Astrocyte of the spinal cord (primary cell): ENCODE data around the gene TPP2.

Source experiments
- DNase-seq: peaks from one replicate; pipeline ENCODE4 v3.0.0; 2011; ENCODE audit warnings: low read depth, low spot score
- H3K4me3 ChIP-seq: 2 replicates; pipeline ENCODE4 v1.5.1; 2011; ENCODE audit warnings: low read depth, mild to moderate bottlenecking, low read length, moderate library complexity
- in situ Hi-C: cut with HindIII; loops from 2 replicates; pipeline ENCODE4 v1.10.0; 2017; ENCODE audit warnings: low sequenced_read_pairs
- TF ChIP-seq, protein P1 (sequence below): IDR thresholded peaks from 2 replicates; pipeline ENCODE4 v1.5.1; 2012; ENCODE audit warnings: low read depth, mild to moderate bottlenecking, low read length, inconsistent platforms

Gene TPP2

DNA sequence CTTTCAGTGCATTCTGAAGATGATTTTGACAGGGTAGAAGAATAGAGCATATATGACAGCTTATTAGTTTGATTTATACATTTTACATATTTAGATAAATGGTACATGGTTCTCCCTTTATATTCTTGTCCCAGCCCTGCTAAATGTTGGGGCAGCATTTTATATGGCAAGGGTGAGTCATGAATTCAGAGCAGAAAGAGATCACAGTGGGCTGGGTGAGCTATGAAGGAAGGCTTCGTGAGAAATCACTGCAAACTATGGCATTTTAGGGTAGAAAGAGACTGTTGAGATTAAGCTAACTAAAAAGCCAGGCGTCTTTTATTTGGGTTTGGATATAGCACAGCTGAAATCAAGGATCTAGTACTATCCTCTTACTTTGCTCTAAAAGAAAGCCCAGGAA, 122.0 kb downstream of the TPP2 start:
- DNase-seq = peak; percentile 1
- in situ Hi-C loops = no loop called here
- TF ChIP-seq, protein P1, sequence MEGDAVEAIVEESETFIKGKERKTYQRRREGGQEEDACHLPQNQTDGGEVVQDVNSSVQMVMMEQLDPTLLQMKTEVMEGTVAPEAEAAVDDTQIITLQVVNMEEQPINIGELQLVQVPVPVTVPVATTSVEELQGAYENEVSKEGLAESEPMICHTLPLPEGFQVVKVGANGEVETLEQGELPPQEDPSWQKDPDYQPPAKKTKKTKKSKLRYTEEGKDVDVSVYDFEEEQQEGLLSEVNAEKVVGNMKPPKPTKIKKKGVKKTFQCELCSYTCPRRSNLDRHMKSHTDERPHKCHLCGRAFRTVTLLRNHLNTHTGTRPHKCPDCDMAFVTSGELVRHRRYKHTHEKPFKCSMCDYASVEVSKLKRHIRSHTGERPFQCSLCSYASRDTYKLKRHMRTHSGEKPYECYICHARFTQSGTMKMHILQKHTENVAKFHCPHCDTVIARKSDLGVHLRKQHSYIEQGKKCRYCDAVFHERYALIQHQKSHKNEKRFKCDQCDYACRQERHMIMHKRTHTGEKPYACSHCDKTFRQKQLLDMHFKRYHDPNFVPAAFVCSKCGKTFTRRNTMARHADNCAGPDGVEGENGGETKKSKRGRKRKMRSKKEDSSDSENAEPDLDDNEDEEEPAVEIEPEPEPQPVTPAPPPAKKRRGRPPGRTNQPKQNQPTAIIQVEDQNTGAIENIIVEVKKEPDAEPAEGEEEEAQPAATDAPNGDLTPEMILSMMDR = no peak
- H3K4me3 ChIP-seq = no peak overlapping the region

DNA sequence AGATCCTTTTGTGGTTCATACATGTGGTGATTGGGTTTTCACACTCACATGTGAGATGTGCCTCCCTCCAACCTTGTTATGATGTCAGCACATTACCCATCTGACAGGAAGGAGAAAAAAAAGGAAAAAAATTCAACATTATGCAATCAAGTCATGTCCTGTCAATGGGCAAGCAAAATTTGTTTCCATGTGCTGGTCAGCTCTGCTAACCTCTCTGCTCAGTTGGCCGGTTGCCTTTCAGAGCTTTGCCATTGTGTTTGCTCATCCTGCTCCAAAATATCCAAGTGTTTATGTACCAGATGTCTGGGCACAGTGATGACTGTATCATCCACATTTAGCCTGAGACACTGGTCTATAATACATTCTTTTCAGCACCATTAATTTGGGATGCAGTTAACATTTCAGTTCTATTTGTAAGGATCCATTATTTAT, 125.0 kb downstream of the TPP2 start:
- no peak for DNase-seq
- in situ Hi-C loops = no loop called here
- H3K4me3 ChIP-seq = no peak overlapping the region
- TF ChIP-seq, protein P1 = no peak

DNA sequence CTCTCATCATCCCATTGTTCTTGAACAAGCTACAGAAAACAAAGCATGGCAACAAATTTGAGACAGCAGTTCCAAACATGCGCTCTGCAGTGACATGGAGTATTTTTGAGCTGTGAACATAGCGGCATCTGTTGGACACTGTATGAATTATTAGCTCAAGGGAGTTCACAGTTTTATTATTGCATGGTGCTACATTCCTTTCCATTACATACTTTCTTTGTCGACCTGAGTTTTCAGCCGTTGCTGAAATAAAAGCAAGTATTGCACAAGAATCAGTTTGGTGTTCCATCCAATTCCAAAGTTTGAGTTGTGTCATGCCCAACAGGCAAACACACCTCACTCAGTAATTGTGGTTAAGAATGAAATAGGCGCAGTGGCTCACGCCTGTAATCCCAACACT, 128.1 kb downstream of the TPP2 start:
- DNase-seq = peak; percentile 49
- H3K4me3 ChIP-seq = no peak overlapping the region
- TF ChIP-seq, protein P1 = peak; percentile 42
- in situ Hi-C loops = no loop called here

DNA sequence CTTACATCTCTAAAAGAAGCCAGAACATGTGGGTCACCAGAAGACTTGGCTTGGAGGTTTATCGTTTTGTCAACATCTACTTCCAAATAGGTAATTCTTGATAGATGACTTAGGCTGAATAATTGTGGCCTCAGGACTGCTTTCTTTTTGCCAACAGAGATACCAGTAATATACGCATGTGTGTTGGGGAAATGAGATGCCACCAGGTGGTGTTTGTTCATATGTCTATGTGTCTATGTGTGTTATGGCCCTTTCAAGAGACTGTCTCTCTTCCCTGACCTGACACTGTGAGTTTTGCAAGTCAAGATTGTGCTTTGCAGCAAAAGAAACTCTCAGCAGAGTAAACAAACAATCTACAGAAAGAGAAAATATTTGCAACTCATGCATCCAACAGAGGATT, 129.6 kb downstream of the TPP2 start:
- in situ Hi-C loops = no loop called here
- TF ChIP-seq, protein P1 = no peak
- H3K4me3 ChIP-seq = no peak overlapping the region
- DNase-seq = peak; percentile 0
